HG03196 (cell line): Measurements from ENCODE around the gene GREB1L.

Experiments
- ATAC-seq: cut with Tn5 transposase; IDR thresholded peaks from one replicate; pipeline ENCODE4 v1.9.1; 2021; ENCODE audit not compliant: unreplicated experiment

The GREB1L gene

DNA sequence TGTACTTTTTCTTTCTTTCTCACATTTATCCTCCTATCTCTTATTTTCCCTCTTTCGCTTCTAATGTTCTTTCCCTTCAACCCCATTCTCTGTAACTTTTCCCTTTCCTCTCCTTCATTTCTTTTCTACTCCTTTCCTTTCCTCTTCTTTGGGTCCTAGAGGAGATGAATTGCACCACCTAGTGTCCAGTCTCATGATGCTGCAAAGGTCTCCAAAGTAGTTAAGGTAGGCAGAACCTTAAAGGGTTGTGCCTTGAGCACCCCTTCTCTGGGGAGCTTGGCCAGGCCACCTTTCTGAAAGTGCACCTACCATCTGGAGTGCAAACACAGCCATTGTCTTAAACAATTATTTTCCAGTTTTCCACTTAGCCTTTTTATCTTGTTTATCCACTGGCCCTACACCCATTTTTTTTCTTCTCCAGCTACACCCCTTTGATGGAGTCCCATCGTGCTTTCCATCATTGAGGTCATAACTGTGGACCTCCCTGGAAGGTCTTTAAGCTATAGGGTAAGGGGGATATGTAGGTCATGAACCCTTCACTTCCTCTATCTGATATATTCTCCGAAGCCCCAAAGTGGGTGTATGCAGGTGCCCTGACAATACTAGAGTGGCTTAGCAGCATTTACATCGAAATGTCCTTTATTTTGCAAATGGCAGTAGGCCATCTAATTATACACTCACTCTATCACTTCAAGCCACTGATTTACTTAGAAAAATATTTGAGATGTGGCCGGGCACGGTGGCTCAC lies 202.6 kb downstream of the GREB1L start:
- ATAC-seq, result no peak

DNA sequence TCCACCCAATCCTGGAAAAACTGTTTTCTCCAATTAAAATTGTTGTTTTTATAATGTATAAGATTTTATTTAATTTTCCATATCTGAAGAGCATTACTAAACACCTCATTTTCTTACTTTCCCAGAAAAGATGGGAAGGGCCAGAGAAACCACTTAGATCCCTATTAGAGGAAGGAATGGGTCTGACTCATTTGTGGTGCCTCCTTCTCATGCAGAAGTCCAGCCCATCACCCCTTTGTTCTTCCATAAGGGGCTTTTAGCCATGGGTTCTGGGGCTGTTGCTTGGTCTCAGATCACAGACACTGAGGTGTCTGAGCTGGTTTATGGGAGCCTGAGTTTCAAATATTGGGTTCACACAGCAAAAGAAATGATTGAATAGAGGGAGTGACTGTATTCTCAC lies 206.3 kb downstream of the GREB1L start:
- no peak for ATAC-seq

DNA sequence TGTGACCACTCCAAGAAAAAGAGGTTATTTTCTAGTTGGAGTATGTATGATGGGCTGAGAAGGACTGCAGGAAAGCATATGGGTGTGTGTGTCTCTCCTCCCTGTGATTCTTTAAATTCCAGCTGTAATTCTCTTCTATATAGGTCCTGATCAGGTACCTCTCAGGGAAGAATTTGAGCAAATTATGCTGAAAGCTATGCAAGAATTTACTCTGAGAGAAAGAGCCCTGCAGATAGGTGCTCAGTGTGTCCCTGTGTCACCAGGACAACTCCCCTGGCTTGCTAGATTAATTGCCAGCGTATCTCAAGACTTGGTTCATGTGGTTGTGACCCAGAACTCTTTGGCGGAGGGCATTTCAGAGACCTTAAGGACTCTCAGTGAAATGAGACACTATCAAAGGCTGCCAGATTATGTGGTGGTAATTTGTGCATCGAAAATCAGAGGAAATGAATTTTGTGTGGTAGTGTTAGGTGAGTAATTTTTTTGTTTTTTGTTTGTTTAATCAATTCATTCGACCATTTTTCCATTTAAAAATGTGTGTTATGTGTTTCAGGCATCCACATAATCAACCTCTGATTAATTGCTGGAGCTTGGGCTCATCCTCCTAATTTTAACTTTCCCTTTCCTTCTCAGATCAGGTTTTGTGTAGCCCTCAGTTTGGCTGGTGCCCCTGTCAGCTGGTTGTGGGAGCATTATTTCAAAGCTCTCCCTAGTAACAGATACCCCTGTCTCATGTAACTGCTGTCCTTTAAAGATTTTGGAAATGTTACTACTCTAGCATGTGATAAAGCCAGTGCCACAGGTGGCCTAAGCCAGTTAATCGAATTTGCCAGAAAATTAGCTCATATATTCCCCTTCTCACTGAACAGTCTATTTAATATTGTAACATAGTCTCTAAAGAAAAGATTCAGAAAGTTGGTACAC lies 207.6 kb downstream of the GREB1L start:
- no peak for ATAC-seq

DNA sequence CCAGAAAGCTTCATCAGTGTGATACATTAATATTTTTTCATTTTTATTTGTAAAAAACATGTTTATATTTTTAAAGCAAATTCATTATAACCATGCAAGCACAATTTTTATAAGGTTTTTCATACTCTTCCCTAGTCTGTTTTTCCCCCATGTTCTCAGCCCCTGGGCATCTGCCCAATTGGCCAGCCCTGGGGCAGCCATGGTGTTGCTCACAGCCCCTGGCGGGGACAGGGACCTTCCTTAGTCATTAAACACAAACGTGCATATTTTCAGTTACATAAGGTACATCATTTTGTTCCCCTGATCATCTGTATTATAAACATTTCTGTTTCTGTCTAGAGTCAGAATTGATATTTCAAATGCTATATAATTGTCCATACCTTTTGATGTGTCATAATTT lies 208.5 kb downstream of the GREB1L start:
- no peak for ATAC-seq

DNA sequence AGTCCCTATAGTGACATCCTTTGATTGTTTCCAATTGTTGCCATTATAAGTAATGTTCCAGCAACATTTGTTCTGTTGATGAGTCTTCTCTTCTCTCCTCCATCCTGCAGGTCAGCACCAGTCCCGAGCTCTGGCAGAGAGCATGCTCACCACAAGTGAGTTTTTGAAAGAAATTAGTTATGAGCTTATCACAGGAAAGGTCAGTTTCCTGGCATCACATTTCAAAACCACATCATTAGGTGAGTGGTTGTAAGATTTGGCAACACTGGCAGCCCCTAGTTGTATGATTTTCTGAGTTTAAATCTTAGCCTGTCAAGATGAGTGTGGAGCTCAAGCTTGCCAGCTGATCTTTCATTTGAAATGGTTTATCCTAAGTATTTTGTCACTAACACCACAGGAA lies 208.9 kb downstream of the GREB1L start:
- ATAC-seq, result no peak

DNA sequence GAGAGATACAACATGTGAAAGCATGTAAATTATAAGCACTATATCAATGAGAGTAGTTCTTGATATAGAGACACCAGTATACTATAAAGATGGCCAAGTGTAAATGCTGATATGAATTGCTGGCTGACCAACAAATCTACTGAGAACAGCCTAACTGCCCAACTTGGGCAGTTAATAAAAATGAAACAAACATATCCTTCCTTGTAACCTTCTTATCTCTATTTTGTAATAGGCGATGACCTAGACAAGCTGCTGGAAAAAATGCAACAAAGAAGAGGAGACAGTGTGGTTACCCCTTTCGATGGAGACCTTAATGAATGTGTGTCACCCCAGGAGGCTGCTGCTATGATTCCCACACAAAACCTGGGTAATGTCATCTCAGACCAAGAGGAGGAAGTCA lies 209.8 kb downstream of the GREB1L start:
- no peak for ATAC-seq

DNA sequence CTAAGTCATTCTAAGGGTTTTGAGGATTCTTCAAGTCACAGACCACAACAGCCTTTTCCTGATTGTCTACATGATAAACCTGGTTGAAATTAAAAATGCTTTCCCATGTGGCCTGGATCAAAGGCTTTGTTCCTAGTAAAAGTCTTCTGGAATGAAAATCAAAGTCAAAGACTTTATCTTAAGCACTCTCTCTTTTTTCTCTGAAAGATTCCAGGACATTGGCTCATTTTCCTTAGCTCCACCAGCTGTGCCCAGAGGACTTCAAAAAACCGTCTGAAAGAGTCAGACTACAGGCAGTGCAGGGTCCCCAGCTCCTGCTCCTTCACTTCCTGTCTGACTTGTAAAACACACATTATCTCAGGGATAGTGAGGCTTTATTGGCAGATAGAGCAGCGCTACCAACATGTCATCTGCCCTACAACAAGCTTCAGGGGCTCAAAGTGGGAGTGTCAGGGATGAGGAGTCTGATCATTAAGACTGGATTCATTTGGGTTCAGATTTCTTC lies 210.3 kb downstream of the GREB1L start:
- no peak for ATAC-seq

DNA sequence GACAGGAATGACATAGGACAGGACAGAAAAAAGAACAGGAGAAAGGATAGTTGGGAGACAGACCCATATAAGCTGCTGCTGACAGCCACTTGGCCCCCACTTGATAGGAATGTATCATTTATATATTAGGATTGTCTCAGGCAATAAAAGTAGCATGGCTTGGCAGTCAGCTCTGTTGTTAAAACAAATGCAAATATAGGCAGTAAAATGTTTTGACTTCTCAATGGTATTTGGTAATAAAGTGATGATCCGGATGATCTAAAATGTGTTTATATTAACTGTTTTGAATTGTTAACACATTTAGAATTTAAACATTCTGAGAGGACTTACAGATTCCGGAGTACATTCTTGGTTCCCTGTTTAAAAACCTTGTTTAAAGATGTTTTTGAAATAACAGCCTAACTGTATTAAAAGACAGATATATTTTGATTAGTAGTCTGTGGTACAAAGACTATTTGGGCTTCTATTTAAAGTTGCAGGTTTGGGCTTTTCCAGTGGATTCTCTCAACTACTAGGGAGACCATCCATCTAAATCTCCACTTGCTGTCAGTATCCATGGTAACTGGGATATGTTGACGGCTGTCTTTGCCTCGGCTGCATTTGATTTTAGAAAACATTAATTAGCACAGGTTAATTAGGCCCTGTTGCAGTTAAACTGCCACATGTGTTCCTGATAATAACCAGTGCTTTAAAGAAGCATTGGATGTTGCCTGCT lies 210.9 kb downstream of the GREB1L start:
- no peak for ATAC-seq

DNA sequence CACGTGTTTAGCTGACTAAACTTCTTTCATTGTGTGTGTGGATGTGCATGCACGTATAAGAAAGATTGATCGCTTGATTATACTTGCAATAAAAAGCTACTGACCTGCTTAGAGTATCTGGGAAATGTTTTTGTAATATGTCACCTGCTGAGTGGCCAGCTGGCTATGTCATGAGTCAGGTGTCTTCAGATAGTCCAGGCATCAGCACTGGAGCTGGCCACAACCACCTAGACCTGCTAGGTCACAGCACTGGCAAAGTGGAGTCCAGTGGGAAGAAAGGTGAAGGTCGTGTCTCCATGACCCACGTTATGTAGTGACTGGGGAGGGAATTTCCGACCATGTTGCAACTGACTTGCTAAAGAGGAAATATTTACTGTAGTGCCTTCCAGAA lies 211.5 kb downstream of the GREB1L start:
- ATAC-seq, result no peak

DNA sequence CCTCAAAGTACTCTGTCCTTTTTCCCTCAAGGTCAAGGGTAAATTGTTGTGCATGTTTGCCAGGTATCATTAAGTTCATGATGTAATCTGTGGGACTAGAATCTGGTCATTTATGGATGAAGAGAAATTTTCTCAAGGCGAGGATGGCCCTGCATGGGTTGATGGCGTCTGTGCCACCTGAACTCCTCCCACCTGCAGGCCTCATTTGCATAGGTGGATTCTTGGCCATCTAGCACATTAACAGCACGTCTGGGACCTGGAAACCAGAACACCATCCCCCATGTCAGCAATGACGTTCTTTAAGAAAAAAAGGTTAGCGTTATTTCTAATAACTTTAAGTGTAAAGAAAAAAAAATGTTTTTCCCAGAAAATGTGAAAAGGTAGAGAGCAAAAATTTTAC lies 212.7 kb downstream of the GREB1L start:
- ATAC-seq, result no peak

DNA sequence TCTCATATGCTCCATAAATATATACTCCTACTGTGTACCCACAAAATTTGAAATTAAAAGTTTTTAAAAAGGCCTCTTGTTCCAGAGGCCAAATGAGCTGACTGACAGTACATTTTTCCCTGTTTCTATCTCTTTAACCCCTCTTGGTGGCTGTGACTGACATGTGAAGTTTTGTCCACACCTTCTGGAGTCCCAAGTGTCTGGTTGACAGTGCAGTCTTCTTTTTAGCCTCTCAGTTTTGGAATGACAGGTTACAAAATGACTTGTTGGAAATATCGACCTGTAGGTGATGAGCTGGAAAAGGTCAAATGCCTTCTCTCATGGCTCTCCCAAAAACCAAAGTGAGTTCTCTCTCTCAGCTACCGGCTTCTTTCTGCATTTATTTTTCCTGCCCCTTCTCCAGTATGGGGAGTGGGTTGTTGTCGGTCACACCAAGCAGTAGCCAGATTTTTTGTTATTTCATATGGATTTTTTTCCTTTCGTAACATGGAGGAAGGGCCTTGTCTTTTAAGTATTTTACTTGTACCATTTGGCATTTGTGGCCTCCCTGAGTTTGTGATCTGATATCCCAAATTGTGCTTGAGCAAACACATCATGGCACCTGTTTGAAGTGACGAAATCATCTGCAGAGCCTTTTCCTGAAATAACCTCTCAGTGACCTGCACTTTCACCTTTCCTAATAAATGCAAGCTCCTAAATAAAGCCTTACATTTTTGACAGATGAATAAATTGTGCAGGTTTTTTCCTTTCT lies 214.6 kb downstream of the GREB1L start:
- no peak for ATAC-seq

DNA sequence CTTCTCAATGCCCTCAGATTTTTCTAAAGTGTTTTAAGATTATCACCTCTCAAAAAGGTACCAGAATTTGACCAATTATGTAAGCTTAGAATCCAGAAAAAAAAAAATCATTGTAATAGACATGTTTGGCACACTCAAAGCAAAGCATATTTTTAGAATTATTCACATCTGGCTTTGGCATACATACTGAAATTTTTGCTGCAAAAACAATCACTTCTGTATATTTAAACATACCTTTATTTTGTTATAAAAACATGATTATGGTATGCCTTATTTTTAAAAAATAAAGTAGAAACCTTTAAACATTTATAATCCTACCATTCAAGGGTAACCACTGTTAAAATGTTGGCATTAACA lies 215.1 kb downstream of the GREB1L start:
- no peak for ATAC-seq

DNA sequence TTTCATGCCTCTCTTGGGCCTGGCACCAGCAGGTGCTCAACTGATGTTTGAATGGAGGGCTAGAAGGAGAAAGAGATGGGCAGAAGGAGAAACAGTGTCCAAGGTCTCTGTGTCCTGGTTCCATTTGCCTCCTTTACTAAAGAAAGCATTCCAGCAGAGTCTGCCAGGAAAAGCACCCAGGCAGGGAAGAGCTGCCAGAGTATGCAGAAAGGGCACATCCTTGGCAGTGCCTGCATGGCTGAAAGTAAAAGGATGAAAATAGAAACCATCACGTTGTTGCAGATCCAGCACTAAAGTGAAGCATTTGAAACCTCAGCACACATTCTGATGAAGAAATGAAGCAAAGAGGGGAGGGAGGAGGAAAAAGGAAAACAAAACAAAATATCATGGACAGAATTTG lies 216.3 kb downstream of the GREB1L start:
- ATAC-seq, result no peak

DNA sequence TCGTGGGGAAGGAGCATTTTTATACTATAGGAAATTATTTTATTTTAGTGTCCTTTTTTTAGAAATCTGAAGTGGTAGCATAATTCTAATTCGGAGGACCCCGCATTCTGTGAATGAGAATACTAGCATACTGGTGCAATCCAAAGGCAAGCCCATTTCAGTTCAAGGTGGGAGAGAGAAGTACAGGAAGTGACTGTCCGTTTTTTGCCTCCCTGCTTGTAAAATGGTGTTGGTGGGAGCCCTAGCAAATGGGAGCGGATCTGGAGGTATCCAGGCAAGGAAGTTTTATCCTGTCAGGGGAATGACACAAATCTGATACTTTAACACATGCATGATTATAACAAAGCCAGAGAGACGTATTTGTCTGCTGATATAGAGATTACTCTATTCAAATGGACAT lies 216.8 kb downstream of the GREB1L start:
- ATAC-seq, result no peak

DNA sequence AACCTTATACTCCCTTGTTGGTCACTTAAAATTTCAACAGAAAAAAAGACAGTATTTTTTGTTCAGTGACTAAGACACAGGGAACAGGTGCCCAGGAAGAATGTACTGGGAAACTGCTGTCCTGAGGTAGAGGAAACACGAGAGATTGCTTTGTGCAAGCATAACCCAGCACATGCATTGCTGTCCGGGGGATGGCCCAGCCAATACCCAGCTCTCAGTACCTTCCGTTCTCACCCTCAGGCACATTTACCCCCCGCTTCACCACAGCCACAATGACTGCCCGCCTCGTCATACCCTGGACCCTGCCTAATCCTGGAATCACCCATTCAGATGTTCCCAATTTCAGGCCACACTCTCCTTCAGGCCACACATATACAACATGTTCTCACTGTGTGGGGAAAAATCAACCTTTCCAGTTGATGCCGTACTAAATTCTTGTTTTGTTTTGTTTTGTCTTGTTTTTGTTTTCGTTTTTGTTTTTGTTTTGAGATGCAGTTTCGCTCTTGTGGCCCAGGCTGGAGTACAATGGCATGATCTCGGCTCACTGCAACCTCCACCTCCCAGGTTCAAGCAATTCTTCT lies 217.8 kb downstream of the GREB1L start:
- ATAC-seq, result no peak

DNA sequence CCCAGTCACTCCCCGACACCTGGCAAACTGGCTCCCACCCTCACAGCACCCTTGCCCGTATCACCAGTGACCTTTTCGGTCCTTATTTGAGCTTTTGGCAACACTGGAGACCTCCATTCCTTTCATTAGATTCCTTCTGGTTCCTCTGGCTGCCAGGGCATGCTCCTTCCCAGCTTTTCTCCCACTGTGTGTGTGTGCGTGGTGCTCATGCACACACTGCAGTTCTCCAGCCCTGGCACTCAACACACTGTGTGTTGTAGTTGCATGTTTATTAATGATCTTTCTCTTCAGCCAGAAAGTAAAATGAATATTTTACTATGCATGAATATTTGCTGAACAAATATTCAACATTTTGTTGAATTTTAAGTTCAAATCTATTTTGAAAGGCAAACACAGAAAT lies 219.4 kb downstream of the GREB1L start:
- no peak for ATAC-seq

DNA sequence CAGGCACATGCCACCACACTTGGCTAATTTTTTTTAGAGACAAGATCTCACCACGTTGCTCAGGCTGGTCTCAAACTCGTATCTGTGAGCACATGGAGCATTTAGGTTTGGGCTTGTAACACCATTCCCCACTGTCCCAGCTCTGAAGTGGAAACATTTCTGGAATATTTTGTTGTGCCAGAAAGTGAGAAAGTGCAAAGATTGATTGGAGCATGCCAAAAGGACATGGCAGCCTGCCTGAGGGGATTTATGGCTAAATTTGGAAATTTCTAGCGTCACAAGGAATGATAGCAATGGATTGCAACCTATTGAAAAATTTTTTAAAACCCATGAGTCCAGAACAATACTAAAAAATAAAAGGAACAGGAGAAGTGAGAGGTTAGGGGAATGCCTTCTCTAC lies 221.7 kb downstream of the GREB1L start:
- no peak for ATAC-seq

DNA sequence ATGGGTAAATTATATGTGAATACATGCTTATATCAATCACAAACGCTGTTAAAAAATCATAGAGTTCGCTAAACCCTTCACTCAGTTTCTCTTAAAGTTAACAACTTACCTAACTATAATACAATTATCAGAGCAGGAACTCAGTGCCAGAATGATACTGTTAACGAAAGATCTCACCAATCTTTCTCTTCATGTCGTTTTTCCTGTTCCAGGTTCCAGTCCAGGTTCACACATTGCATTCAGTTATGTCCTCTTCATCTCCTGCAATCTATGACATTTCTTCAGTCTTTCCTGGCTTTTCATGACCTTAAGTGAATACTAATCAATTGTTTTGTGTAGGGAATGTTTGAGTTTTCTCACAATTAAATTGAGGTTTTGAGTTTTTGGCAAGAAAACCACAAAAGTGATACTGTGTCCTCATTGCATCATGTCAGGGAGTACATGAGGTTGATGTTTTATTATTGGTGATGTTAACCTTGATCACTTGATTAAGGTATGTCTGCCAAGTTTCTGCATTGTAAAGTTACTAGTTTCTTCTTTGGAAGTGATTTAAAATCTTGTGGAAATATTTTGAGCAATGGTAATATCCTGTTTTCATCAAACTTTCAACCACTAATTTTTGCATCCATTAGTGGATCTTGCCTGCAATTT lies 226.6 kb downstream of the GREB1L start:
- no peak for ATAC-seq

DNA sequence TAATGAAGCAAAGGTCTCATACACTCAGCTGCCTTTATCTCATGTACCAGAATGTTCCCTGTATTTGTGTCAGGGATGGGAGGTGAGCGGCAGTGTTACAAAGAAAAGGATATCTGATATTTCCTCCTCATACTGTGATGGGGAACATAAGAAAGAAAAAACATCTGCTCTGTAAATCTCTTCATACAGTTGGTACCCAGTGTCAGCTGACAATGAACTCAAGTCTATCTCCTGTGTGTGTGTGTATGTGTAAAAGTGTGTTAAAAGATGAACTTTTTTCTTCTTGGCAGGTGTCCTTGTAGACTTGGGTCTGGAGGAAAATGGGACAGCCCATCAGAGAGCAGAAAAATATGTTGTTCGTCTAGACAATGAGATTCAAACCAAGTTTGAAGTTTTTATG lies 230.7 kb downstream of the GREB1L start:
- no peak for ATAC-seq

DNA sequence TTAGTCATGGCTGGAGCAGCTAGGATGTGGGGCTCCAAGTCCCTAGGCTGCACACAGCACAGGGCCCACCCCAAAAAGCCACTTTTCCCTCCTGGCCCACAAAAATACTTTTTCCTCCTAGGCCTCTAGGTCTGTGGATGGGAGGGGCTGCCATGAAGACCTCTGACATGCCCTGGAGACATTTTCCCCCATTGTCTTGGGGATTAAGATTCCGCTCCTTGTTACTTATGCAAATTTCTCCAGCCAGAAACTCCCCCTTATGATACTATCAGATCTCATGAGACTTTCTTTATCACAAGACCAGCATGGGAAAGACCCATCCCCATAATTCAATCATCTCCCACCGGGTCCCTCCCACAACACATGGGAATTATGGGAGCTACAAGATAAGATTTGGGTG lies 232.6 kb downstream of the GREB1L start:
- no peak for ATAC-seq
